Eye (tissue), 1 donor: ENCODE measurements around the gene FAM216A.
A peak's percentile ranks its signal among the peaks of the same experiment; 100 is the strongest.
"Not testable (repeated sequence)": the region's sequence is repeated elsewhere in the genome, so short reads cannot be mapped to it uniquely, and the experiment has no call there.

Experiments used
- DNase-seq: peaks from one replicate; pipeline ENCODE4 v3.0.0-alpha.2; 2015

The FAM216A gene

DNA sequence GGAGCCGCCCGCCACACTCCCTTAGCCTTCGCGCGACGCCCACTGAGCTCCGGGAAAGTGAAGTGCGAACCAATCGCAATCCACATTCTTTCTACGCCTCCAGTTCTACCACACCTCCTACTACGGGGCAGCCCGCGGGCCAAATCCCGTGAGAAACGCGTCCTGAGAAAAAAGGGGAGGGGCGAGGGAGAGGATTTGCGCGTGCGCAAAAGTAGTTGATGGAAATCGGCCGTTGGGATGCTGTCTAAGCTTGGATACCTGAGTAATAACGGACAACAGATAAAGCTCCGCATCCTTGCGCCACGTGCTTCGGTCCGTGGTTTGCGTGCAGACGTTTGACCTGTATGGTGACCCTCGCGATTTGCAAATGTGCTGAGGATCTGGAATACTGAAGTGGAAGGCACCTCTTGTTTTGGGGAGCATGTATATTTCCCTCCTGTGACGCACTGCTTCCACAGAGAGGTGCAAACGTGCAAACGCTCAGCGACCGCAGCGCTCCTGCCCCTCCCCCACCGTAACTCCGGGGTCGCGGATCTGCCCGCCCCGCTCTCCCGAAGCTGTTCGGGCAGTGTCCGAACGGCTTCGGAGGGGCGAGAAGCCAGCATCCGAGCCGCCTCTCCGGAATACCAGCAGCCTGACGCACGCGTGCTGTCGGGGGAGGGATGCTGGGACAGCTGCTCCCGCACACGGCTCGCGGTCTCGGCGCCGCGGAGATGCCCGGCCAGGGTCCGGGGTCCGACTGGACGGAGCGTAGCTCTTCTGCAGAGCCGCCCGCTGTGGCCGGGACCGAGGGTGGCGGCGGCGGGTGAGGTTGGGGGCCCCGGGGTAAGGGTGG lies at the start of gene FAM216A, which contains the start of gene GPN3:
Gene FAM216A, plus strand, starts transcription at position 632 of the 835 bp plus-strand sequence. Its CDS starts 31 bp downstream, at position 663.
Gene GPN3, minus strand, starts transcription at position 44 of the 835 bp plus-strand sequence. CDS start 54 bp downstream, outside the sequence.
- peak; percentile 100 for DNase-seq

- not testable (repeated sequence) for DNase-seq
These were observed 48.0 kb upstream of the FAM216A start for GRCh38 chr12:110420644-110421043.

- DNase-seq, result no peak
These were observed 47.4 kb upstream of the FAM216A start for GRCh38 chr12:110421159-110421661.

GRCh38 chr12:110421701-110422100 lies 46.9 kb upstream of the FAM216A start:
- no peak for DNase-seq

DNA sequence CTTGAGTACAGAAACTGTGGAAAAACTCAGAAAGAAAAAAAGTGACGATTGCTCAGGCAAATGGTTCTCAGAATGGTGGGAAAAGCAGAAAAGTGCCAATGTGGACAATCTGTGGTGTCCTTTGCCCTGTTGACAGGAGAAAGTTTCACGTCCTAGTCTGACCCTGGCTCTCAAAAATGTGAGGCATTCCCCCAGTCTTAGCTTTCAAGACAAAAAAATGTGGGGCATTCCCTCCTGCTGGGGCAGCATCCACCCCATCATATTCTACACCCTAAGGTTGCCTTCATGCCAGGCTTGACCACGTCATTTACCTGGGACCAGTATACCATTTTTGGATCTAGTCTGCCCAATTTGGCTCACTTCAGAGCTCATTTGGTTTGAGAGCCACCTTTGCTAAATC lies 44.4 kb upstream of the FAM216A start:
- DNase-seq, result no peak

GRCh38 chr12:110426406-110426805 lies 42.2 kb upstream of the FAM216A start:
- no peak for DNase-seq

DNA sequence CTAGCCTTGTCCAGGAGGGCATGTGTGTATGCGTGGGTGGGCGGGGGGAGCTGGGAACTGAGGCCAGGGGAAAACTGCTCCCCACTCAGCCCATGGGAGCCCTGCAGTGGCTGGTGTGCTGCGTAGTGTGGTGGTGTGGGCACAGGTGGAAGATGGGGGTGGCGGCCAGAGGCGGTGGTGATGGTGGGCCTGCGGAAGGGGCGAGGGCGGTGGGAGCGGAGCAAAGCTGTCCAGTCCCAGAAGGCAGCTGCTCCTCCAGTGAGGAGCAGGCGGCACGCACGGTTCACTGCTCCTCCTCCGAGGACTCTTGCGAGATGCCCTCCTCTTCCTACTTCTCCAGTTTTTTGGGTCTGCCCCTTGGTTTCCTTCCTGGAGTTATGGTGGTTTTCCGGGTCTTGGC lies 39.0 kb upstream of the FAM216A start:
- DNase-seq, result not testable (repeated sequence)

GRCh38 chr12:110431957-110432587 lies 36.6 kb upstream of the FAM216A start:
- DNase-seq, result no peak

GRCh38 chr12:110436231-110436630 lies 32.4 kb upstream of the FAM216A start:
- no peak for DNase-seq

- DNase-seq, result no peak
These were observed 24.2 kb upstream of the FAM216A start for GRCh38 chr12:110444455-110444854.

- DNase-seq, result peak; percentile 98
These were observed 18.7 kb upstream of the FAM216A start, which contains the start of gene ARPC3 for GRCh38 chr12:110449799-110450497. ARPC3 (minus strand) TSS chr12:110450337; CDS start chr12:110450260, 77 bp downstream.

GRCh38 chr12:110451263-110451662 lies 17.4 kb upstream of the FAM216A start:
- no peak for DNase-seq

- DNase-seq, result no peak
These were observed 14.9 kb upstream of the FAM216A start for GRCh38 chr12:110453569-110454296.

GRCh38 chr12:110458756-110459155 lies 9.9 kb upstream of the FAM216A start:
- no peak for DNase-seq

- DNase-seq, result not testable (repeated sequence)
These were observed 7.5 kb upstream of the FAM216A start for GRCh38 chr12:110461189-110461588.

DNA sequence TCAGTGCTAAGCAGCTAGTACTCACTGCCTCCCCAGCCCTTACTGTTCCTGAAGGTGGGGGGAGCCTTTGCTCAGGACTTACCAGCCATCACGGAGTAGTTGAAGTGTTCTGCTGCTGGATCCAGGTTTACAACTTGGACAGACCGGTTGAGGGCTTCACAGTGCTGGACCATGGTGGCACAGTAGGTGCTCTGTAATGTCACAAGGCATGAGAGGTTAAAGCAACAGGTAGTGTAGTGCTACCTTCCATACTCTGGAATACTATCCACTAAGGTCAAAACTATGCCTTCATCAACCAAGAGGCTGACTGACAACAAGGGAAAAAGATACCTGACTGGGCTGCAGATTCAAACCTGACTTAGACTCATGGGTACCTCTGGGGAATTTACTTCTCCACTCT lies 3.6 kb upstream of the FAM216A start:
- no peak for DNase-seq

GRCh38 chr12:110465765-110466164 lies 2.9 kb upstream of the FAM216A start:
- not testable (repeated sequence) for DNase-seq

- no peak for DNase-seq
These were observed 1.9 kb upstream of the FAM216A start for GRCh38 chr12:110466791-110467190.

GRCh38 chr12:110467847-110468213 lies 815 bp upstream of the FAM216A start:
- no peak for DNase-seq

GRCh38 chr12:110475426-110475825 lies 6.8 kb downstream of the FAM216A start:
- DNase-seq, result no peak

GRCh38 chr12:110498984-110499706 lies 30.5 kb downstream of the FAM216A start:
- no peak for DNase-seq

DNA sequence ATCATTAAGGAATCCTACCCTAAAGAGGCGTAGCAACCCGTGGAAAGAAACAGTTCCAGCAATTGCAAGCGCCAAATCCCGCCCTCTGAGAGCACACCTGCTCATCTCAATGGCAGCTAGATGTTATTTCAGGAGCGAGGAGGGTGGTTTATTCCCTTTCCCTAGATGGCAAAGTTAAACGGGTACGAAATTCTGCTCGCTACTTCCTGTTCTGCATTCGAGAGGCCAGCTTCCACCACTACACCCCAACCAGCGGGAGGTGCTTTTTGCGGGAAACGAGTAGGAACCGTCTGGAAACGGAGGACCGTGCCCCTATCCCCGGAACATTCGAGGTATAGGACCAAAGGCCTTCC lies 32.7 kb downstream of the FAM216A start:
- DNase-seq, result no peak
